HG02678 (cell line): ENCODE measurements around the gene ECEL1.

Source experiments
- ATAC-seq: cut with Tn5 transposase; IDR thresholded peaks from one replicate; pipeline ENCODE4 v1.9.1; 2021; ENCODE audit warnings: mild to moderate bottlenecking, moderate library complexity; ENCODE audit not compliant: unreplicated experiment

The ECEL1 gene

GRCh38 chr2:232502511-232502910 is 14.9 kb upstream of the ECEL1 start:
- no peak for ATAC-seq

GRCh38 chr2:232501794-232502390 is 14.3 kb upstream of the ECEL1 start:
- ATAC-seq, result no peak

- ATAC-seq, result no peak
Observed at GRCh38 chr2:232501331-232501771, 13.7 kb upstream of the ECEL1 start.

- ATAC-seq, result no peak
Observed at GRCh38 chr2:232498452-232498851, 10.8 kb upstream of the ECEL1 start.

- no peak for ATAC-seq
Observed at GRCh38 chr2:232497348-232497747, 9.7 kb upstream of the ECEL1 start.

- no peak for ATAC-seq
Observed at GRCh38 chr2:232496501-232497270, 9.1 kb upstream of the ECEL1 start.

- no peak for ATAC-seq
Observed at GRCh38 chr2:232495292-232495691, 7.7 kb upstream of the ECEL1 start.

GRCh38 chr2:232494542-232494941 is 6.9 kb upstream of the ECEL1 start:
- ATAC-seq, result no peak

GRCh38 chr2:232493701-232494474 is 6.3 kb upstream of the ECEL1 start:
- ATAC-seq, result no peak

GRCh38 chr2:232492963-232493700 is 5.5 kb upstream of the ECEL1 start:
- no peak for ATAC-seq

GRCh38 chr2:232492236-232492848 is 4.7 kb upstream of the ECEL1 start:
- ATAC-seq, result no peak

GRCh38 chr2:232491139-232491780 is 3.6 kb upstream of the ECEL1 start:
- ATAC-seq, result no peak

GRCh38 chr2:232490221-232491138 is 2.8 kb upstream of the ECEL1 start:
- no peak for ATAC-seq

- ATAC-seq, result no peak
Observed at GRCh38 chr2:232489516-232490220, 2.0 kb upstream of the ECEL1 start.

- no peak for ATAC-seq
Observed at GRCh38 chr2:232488721-232489300, 1.2 kb upstream of the ECEL1 start.

- ATAC-seq, result no peak
Observed at GRCh38 chr2:232488097-232488711, 570 bp upstream of the ECEL1 start.

GRCh38 chr2:232486558-232487384 is 863 bp downstream of the ECEL1 start:
- ATAC-seq, result no peak
